WERI-Rb-1 (cell line): ENCODE data around the gene PPFIBP1.

Experiments used
- DNase-seq: peaks from one replicate; pipeline ENCODE4 v3.0.0-alpha.2; 2020
- H3K27ac ChIP-seq: fragments of 250-450 bp; sonication (Bioruptor Pico); 2 replicates; pipeline ENCODE4 v1.5.1; 2020; ENCODE audit warnings: mild to moderate bottlenecking, moderate library complexity
- H3K27me3 ChIP-seq: fragments of 250-450 bp; sonication (Bioruptor Pico); 2 replicates; pipeline ENCODE4 v1.5.1; 2021; ENCODE audit warnings: mild to moderate bottlenecking, low read depth, moderate library complexity; ENCODE audit not compliant: insufficient read depth, severe bottlenecking
- H3K36me3 ChIP-seq: fragments of 250-450 bp; sonication (Bioruptor Pico); 2 replicates; pipeline ENCODE4 v1.5.1; 2020; ENCODE audit warnings: mild to moderate bottlenecking, moderate library complexity
- H3K4me3 ChIP-seq: 2 replicates; pipeline ENCODE4 v1.5.1; 2011; ENCODE audit warnings: low read depth, mild to moderate bottlenecking, control low read depth, low read length
- H3K9me3 ChIP-seq: fragments of 250-450 bp; sonication (Bioruptor Pico); 2 replicates; pipeline ENCODE4 v1.5.1; 2021; ENCODE audit warnings: mild to moderate bottlenecking, moderate library complexity; ENCODE audit not compliant: severe bottlenecking
- TF ChIP-seq, protein P1 (sequence below): IDR thresholded peaks from 2 replicates; pipeline ENCODE4 v1.5.1; 2011; ENCODE audit warnings: low read depth, mild to moderate bottlenecking, control low read depth, inconsistent platforms, low read length

The PPFIBP1 gene

DNA sequence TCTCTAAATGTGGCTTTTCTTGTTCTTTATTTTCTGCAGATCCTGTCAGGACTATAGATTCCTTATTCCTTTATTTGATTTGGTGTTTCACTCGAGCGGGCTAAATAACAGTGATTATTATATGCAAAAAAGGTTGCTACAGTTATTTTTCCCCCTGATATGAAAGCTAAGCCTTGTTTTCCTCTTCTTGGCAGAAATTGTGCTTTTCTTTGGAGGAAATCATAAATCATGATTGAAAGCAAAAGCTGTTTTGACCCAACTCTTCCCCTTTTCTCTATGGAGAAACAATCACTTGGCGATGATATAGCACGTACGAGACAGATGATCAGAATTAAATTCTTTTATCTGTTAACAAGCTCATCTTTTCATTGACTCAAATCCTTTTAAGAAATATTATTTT, 31.4 kb downstream of the PPFIBP1 start:
- H3K9me3 ChIP-seq, result no peaks in the 10 kb centered on the region
- H3K36me3 ChIP-seq, result no peaks in the 10 kb centered on the region
- H3K27ac ChIP-seq, result no peak overlapping the region
- TF ChIP-seq, protein P1, sequence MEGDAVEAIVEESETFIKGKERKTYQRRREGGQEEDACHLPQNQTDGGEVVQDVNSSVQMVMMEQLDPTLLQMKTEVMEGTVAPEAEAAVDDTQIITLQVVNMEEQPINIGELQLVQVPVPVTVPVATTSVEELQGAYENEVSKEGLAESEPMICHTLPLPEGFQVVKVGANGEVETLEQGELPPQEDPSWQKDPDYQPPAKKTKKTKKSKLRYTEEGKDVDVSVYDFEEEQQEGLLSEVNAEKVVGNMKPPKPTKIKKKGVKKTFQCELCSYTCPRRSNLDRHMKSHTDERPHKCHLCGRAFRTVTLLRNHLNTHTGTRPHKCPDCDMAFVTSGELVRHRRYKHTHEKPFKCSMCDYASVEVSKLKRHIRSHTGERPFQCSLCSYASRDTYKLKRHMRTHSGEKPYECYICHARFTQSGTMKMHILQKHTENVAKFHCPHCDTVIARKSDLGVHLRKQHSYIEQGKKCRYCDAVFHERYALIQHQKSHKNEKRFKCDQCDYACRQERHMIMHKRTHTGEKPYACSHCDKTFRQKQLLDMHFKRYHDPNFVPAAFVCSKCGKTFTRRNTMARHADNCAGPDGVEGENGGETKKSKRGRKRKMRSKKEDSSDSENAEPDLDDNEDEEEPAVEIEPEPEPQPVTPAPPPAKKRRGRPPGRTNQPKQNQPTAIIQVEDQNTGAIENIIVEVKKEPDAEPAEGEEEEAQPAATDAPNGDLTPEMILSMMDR, result no peak
- no peaks in the 10 kb centered on the region for H3K27me3 ChIP-seq
- H3K4me3 ChIP-seq, result no peak overlapping the region
- no peak for DNase-seq

- no peak overlapping the region for H3K4me3 ChIP-seq
- no peaks in the 10 kb centered on the region for H3K27me3 ChIP-seq
- no peak overlapping the region for H3K27ac ChIP-seq
- DNase-seq, result no peak
- no peaks in the 10 kb centered on the region for H3K36me3 ChIP-seq
- TF ChIP-seq, protein P1, result no peak
- H3K9me3 ChIP-seq, result no peaks in the 10 kb centered on the region
Observed at GRCh38 chr12:27555925-27556778, 32.1 kb downstream of the PPFIBP1 start.

DNA sequence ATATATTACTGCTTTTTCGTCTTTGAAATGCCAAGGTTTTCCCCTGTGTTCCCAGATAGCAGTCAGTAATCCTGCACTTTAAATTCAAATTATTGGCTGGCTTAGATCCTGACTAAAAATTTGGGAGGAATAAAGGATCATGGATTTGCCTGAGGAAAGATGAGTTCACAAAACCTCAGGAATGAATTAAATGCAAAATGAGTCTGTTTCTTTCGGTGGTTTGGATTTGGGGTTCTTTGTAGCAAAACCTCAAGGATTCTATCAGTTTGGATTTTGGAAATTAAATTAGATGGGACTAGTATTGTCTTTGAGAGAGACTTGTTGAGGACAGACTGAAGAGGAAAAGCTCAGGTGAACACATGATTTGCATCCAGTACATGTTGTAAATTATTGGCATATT, 36.1 kb downstream of the PPFIBP1 start:
- Histone ChIP-seq H3K4me3 (no peak overlapping the region), H3K9me3 (no peaks in the 10 kb centered on the region), H3K36me3 (no peaks in the 10 kb centered on the region), H3K27ac (no peak overlapping the region), H3K27me3 (no peaks in the 10 kb centered on the region)
- DNase-seq, result no peak
- TF ChIP-seq, protein P1, result no peak

- DNase-seq, result no peak
- Histone ChIP-seq H3K36me3 (no peaks in the 10 kb centered on the region), H3K9me3 (no peaks in the 10 kb centered on the region), H3K27me3 (no peaks in the 10 kb centered on the region), H3K27ac (no peak overlapping the region), H3K4me3 (no peak overlapping the region)
- TF ChIP-seq, protein P1, result no peak
Observed at GRCh38 chr12:27561535-27562350, 37.7 kb downstream of the PPFIBP1 start.

DNA sequence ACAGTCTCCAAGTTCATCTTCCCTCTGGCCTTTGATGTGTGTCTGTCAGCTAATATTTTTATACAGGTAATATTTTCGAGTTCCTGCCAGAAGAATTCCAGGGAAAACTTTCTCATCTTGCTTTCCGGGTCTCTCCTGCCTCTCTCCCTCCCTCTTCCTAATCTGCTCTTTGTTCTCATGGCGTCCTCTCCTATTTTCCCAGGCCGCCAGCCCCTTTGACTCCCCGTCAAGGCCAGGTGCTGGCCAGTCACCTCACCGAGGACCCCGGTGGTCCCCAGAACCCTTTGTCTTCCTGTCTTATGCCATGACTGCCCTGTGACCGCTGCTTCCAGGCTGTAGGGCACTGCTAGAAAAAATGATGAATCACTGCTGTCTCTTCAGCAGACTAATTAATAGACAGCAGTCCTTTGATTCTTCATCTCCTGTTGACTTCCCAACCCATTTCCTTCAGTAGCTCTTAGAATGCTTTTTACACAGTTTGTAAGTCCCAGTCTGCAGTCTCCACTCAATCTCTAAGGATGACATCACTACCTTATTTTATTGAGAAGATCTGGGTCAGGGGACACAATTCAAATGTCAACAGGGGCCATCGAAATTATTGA, 40.7 kb downstream of the PPFIBP1 start:
- TF ChIP-seq, protein P1, result no peak
- Histone ChIP-seq H3K9me3 (no peaks in the 10 kb centered on the region), H3K27ac (no peak overlapping the region), H3K4me3 (no peak overlapping the region), H3K27me3 (no peaks in the 10 kb centered on the region), H3K36me3 (no peaks in the 10 kb centered on the region)
- no peak for DNase-seq
